Measurements from ENCODE around the gene LRATD1.

The LRATD1 gene

DNA sequence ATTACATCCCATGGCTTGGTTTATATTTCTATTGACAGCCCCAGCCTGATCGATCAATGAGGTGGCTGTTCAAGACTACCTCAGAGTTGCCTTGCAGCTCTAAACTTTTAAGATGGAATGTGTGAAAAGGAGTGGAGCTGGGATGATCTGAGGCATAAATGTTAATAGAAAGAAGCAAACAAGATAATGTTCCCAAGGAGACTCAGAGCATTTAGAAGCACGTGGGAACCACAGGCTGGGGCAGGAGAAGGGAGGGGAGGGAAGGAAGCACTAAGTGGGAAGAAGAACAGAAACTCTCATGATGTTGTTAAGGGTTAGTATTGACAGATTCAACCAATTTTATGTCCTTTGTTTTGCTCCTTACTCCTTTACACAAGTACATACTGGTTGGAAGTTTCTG lies 28.8 kb upstream of the LRATD1 start:
- TF ChIP-seq, protein P1, sequence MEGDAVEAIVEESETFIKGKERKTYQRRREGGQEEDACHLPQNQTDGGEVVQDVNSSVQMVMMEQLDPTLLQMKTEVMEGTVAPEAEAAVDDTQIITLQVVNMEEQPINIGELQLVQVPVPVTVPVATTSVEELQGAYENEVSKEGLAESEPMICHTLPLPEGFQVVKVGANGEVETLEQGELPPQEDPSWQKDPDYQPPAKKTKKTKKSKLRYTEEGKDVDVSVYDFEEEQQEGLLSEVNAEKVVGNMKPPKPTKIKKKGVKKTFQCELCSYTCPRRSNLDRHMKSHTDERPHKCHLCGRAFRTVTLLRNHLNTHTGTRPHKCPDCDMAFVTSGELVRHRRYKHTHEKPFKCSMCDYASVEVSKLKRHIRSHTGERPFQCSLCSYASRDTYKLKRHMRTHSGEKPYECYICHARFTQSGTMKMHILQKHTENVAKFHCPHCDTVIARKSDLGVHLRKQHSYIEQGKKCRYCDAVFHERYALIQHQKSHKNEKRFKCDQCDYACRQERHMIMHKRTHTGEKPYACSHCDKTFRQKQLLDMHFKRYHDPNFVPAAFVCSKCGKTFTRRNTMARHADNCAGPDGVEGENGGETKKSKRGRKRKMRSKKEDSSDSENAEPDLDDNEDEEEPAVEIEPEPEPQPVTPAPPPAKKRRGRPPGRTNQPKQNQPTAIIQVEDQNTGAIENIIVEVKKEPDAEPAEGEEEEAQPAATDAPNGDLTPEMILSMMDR (conservative IDR thresholded peaks at IDR 0.05; ENCODE audit: low read depth, low read length): no peak
- H3K4me3 ChIP-seq (ENCODE audit: low read length): no peak overlapping the region
- DNase-seq (ENCODE audit: low read depth): no peak

DNA sequence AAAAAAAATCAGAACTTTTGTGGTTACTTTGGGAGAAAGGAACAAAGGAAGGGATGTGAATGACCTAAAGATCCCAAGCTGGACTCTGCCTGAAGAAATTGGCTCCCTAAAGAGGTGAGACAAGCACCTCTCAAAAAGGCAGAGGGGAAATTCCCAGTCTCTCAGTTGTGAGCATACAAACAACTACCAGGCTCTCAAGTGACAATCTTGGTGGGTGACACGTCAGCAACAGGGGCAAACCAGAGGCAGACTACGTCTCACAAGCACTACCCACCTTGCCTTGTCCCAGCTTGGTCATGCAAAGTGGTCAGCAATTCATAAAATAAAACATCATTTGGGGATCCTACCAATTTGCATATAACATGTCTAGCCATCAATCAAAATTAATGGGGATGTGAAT lies 24.3 kb upstream of the LRATD1 start:
- H3K4me3 ChIP-seq (ENCODE audit: low read length): no peak overlapping the region
- DNase-seq (ENCODE audit: low read depth): no peak
- TF ChIP-seq, protein P1 (conservative IDR thresholded peaks at IDR 0.05; ENCODE audit: low read depth, low read length): no peak

DNA sequence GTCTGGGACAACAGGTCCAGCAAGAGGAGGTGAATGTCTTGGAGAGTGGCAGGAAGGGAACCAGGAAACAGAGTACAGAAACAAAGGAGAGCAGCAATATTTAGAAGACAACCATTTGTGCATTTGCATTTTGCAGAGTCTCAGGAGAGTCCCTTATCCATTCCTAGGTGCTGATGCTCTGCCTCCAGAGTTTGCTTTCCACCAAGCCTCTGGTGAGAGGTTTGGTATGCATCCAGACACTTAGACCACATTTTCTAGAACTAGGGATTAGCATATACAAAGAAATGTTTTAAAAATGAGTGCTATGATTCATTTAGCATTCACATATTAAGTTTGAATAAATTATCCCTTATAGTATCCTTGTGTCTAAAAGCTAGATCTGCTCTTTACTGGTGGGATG lies 18.5 kb upstream of the LRATD1 start:
- DNase-seq (ENCODE audit: low read depth): no peak
- no peak overlapping the region for H3K4me3 ChIP-seq (ENCODE audit: low read length)
- TF ChIP-seq, protein P1 (conservative IDR thresholded peaks at IDR 0.05; ENCODE audit: low read depth, low read length): no peak

DNA sequence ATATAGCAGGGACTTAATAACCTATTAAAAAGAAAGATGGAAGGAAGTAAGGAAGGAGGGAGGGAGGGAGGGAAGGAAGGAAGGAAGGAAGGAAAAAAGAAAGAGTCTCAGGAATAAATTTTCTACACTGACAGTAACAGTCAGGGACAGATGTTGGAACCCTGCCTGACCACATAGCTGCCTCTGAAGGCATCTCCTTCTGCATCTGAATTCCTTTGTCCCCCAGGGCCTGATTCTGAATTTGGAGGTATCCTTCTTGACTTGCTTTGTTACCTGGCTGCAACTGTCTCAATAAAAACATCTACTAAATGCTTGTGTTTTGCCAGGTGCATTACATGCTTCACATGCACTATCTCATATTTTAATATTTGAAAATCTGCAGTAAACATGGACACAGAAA lies 17.4 kb upstream of the LRATD1 start:
- no peak overlapping the region for H3K4me3 ChIP-seq (ENCODE audit: low read length)

GRCh38 chr2:14615760-14616159 lies 16.8 kb upstream of the LRATD1 start:
- no peak overlapping the region for H3K4me3 ChIP-seq (ENCODE audit: low read length)
- DNase-seq (ENCODE audit: low read depth): no peak
- TF ChIP-seq, protein P1 (conservative IDR thresholded peaks at IDR 0.05; ENCODE audit: low read depth, low read length): no peak

More for the DNA sequence above, 17.4 kb upstream of the LRATD1 start:
- TF ChIP-seq, protein P1 (conservative IDR thresholded peaks at IDR 0.05; ENCODE audit: low read depth, low read length): no peak
- DNase-seq (ENCODE audit: low read depth): no peak

DNA sequence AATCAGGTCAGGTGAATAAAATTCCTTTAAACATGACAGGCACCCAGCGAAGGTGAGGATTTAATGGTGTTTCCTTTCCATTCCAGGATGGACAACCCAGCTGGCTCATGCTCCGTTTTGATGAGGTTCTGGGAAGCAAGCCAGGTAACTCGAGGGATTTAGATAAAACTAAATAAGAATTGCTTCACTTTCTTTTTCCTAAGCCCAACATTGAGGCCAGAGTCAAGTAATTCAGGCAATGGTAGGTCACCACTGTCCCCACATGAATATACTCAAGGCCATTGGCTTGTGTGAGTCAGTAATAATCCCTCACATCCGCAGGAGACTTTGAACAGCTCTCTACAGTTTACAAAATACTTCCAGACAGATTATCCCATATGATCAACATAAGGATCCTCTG lies 16.2 kb upstream of the LRATD1 start:
- H3K4me3 ChIP-seq (ENCODE audit: low read length): no peak overlapping the region
- TF ChIP-seq, protein P1 (conservative IDR thresholded peaks at IDR 0.05; ENCODE audit: low read depth, low read length): no peak
- DNase-seq (ENCODE audit: low read depth): peak; percentile 54

DNA sequence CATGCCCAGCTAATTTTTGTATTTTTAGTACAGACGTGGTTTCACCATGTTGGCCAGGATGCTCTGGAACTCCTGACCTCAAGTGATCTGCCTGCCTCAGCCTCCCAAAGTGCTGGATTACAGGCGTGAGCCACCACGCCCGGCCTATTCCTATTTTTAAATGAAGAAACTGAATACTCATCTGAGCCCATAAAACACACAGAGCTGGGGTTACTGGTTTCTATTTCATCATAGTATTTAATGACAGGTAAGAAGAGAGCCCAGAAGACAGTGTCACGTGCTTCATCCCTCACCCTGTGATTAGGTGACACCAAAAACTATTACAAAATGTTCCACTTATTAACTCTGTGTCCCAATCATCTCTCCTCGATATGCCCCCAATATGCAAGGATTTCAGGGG lies 15.6 kb upstream of the LRATD1 start:
- no peak for DNase-seq (ENCODE audit: low read depth)
- H3K4me3 ChIP-seq (ENCODE audit: low read length): no peak overlapping the region
- TF ChIP-seq, protein P1 (conservative IDR thresholded peaks at IDR 0.05; ENCODE audit: low read depth, low read length): no peak
